Hepatocyte (in vitro differentiated cells): ENCODE data around the gene NBEAL1.

ENCODE experiments used
- CTCF ChIP-seq: fragments of 200-600 bp; sonication (generic); IDR thresholded peaks from 2 replicates; pipeline ENCODE4 v1.5.1; 2016; ENCODE audit warnings: antibody characterized with exemption, mild to moderate bottlenecking; ENCODE audit not compliant: poor library complexity
- EZH2 ChIP-seq: fragments of 200-600 bp; sonication (generic); IDR thresholded peaks from 2 replicates; pipeline ENCODE4 v1.6.1; 2016; ENCODE audit warnings: antibody characterized with exemption, mild to moderate bottlenecking, borderline replicate concordance
- EZH2phosphoT487 ChIP-seq: fragments of 200-600 bp; sonication (generic); IDR thresholded peaks from one replicate; pipeline ENCODE4 v1.6.1; 2018; ENCODE audit warnings: antibody characterized with exemption, mild to moderate bottlenecking, low read depth, moderate library complexity; ENCODE audit not compliant: unreplicated experiment, severe bottlenecking

GRCh38 chr2:203238292-203238703, 223.6 kb downstream of the NBEAL1 start:
- TF ChIP-seq CTCF (no peak), EZH2phosphoT487 (no peak), EZH2 (no peak)
